Stimulated activated CD4-positive, alpha-beta T cell treated with anti-CD3 and anti-CD28 coated beads, Interleukin-4, amount 100 ng/mL, for 1 hour (primary cell): ENCODE results near the gene RTN4.
"Not testable (repeated sequence)": the region's sequence is repeated elsewhere in the genome, so short reads cannot be mapped to it uniquely, and the experiment has no call there.

Experiments used
- DNase-seq: peaks from one replicate; pipeline ENCODE4 v3.0.0-alpha.2; 2020

RTN4 gene

DNA sequence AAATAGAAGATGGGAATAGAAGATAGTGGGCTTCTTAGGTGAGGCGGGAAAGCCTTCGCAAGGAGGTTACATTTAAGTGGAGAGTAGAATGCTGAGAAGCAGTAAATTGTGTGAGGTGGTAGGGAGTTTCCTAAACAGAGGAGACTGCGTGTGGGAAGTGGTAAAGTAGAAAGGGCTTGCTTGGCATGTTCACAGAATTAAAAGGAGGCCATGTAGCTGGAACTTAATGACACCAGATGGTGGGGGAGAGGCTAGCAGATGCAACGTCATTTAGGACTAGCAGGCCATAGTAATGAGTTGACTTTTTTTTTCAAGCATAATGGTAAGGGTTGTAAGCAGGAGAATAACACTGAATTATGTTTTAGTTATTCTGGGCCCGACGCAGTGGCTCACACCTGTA is 13.0 kb upstream of the RTN4 start:
- DNase-seq = no peak

DNA sequence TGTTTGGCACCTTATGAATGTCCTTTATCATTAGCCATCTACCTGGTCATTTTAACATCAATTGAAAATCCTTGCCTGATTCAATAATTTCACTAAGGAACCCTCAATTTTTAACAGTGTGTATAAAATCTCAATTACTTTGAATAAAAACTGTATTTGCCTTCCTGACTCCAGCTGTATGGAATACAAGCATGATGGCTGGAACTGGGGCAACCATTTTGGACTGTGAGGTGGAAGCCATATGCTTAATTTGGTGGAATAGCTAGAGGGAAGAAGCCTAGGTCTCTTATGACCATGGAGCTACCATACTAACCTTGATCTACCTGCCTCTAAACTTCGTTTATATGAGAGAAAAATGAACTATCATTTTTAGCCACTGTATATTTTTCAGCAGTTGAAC is 12.5 kb upstream of the RTN4 start:
- no peak for DNase-seq

DNA sequence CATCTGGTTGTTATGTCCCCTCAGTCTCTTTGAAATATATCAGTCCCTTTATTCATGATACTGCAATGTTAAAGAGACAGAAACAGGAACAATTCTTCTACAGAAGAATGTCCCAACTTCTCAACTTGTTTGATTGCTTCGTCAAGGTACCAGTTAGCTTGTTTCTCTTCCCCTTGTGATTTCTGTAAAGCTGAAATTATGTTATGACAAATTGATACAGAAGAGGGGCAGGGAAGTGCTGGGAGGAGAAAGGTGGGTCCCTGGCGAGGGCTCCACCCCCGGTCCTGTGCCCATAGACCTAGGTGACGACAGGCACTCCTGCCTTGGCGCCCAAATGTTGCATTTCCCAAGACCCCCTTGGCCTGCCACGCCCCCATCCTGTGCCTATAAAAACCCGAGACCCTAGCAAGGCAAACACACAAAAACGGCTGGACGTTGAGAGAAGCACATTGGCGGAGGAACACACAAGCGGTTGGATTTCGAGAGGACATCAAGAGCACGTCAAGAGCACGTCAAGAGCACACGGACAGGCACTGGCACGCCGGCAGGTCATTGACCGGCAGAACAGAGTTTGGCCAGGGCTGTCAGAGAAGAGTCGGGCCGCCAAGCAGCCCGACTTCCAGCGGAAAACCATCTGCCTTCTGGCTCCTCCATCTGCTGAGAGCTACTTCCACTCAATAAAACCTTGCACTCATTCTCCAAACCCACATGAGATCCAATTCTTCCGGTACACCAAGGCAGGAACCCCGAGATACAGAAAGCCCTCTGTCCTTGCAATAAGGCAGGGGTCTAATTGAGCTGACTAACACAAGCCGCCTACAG is 11.5 kb upstream of the RTN4 start:
- no peak for DNase-seq

DNA sequence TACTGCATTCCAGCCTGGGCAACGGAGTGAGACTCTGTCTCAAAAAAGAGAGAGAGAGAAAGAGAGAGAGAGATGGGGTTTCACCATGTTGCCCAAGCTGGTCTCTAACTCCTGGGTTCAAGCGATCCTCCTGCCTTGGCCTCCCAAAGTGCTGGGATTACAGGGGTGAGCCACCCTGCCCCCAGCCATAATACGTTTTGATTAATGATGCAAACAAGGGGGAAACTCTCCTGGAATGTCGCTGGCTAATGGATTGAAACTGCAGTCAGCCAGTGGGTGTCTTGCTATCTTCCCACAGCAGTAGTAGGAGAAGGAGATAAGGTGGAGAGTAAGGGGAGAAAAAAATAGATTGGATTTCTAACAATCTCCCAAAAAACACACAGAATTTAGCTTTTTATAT is 9.5 kb upstream of the RTN4 start:
- DNase-seq = no peak

DNA sequence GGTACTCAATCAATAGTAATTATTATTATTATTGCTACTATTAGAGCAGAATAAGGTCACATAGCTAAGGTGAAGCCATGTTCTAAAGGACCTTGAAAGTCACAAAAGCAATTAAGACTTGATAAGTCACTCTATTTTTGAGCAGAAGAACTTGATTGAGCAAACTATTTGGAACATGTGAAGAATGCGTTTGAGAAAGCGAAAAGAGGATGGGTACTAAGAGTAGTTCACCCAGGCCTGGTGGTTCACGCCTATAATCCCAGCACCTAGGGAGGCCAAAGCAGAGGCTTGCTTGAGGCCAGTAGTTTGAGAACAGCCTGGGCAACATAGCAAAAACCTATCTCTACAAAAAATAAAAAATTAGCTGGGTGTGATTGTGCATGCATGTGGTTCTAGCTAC is 7.2 kb upstream of the RTN4 start:
- no peak for DNase-seq

DNA sequence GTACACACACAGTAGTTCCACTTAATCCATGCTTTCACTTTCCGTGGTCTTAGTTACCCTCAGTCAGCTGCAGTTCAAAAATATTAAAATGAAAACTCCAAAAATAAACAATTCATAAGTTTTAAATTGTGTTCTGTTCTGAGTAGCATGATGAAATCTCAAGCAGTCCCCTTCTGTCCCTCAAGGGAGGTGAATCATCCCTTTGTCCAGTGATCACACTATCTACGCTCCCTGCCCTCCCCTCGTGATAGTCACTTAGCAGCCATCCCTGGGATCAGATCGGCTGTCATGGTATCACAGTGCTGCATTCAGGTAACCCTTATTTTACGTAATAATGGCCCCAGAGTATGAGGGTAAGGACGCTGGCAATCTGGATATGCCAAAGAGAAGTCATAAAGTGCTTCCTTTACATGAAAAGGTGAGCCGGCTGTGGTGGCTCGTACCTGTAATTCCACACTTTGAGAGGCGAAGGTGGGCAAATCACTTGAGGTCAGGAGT is 5.8 kb upstream of the RTN4 start:
- DNase-seq = no peak

DNA sequence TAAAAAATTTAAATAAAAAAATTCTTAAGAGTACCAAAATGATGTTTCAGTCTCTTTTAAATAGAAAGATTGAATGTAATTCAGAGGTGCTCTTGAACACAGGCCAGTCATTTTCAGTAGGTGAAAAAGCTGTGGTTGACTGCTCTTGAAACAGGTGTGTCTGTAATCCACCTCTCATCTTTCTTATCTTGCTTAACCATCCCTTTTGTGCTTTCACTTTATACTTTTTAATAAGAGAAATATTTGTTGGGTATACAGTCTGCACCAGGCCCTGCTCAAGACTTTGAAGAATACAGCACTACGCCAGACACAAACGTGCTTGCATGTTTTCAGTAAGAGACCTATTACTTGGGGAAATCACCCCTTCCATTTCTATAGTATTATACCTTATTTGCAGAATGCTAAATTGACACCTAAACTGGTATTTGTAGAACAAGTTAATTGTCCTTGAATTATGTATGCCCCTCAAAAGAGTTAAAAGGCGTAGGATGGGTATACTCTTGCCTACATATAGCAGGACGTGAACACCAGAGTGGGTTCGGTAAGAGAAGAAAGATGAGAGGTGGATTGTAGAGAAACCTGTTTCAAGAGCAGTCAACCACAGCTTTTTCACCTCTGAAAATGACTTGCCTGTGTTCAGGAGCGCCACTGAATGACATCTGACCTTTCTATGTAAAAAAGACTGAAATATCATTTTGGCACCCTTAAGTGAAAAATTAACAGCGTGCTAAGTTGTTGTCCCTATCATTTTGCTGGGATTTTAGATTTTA is 4.0 kb upstream of the RTN4 start:
- DNase-seq = no peak

DNA sequence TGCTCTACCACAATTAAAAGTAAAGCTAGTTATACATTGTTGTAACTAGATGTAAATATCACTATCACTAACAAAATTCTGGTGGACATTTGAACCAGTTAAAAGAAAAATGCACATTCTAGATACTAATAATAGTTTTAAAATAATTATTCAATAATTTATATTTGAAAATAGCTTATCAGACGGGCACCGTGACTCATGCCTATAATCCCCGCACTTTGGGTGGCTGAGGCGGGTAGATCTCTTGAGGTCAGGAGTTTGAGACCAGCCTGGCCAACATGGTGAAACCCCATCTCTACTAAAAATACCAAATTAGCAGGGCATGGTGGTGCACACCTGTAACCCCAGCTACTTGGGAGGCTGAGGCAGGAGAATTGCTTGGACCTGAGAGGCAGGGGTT is 3.0 kb upstream of the RTN4 start:
- DNase-seq = not testable (repeated sequence)

DNA sequence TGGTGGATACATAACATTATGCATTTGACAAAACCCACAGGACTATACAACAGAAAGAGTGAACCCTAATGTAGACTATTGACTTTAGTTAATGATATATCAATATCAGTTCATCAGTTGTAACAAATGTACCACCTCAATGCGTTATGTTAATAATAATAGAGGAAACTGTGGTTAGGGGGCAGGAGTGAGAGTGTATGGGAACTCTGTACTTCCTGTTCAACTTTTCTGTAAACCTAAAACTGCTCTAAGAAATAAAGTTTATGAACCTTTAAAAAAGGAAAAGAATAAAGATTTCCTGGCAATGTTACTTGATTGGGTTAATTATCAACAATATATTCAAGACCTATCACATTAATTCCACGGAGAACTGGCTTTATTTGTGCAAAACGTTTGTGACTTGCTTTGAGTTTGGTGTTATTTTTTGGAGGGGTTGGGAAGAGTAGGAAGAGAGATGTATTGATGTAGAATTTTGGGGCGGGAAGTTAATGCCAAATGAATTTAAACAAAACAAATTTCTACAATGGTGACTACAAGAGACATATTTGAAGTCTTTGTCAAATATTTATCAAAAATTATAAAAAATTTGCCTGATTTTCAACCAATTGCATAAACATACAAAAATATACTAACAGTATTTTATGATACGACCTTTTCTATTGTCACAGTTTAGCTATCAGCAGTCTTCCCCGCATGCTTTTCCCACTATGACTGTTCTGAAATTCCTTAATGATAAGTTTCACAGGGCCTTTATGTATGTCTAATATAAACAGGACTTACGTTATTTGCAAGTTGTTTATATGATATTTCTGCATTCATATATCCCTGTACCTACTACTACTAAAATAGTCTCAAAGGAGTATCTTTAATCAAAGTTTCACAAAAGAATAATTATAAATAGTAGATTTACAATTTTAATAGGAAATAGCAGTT is 2.1 kb upstream of the RTN4 start:
- DNase-seq = no peak

DNA sequence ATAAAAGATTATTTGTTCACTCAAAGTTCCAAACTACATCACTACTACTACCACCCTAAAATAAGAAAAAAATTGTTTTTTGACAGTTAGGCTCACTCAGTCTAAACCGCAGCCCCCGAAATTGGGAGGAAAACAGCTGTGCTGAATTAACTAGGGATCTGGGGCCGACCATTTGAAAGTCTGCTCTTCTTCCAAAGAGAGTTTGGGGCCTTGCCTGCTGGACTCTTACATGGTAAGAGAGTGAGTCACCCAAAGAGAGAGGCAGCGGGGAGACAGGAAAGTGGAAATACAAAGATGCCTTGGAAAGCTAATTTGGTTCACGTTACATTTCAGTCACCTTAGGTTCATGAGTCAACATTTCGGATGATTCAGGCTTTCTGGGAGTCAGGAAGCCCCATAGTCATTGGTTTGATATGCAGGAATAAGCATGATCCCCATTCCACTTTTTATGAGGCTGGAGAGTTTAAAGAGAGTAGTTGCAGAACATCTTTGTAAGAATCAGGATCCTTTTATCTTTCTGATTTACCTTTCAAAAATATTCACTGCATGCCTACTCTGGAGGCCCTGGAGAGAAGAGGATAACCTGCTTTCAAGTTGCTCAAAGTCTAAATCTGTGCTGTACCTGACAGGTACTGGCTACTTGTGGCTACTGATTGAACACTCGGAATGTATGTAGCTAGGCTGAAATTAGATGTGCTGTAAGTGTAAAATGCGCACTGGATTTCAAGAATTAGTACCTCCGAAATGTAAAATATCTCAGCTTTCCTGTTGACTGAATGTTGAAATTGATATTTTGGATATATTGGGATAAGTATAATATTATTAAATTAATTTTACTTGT is 995 bp upstream of the RTN4 start:
- DNase-seq = no peak

DNA sequence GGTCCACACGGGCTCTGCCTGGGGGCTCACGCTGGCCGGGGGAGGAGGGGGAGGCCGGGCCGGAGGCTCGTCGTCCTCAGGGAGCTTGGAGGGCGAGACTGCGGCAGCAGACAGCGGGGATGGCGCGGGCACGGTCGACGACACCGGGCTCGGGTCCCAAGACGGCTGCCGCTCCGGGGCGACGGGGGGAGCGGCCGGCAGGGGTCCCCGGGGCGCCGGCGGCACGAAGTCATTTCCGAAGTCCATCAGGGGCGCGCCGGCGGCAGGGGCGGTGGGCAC is 491 bp downstream of the RTN4 start:
- no peak for DNase-seq

DNA sequence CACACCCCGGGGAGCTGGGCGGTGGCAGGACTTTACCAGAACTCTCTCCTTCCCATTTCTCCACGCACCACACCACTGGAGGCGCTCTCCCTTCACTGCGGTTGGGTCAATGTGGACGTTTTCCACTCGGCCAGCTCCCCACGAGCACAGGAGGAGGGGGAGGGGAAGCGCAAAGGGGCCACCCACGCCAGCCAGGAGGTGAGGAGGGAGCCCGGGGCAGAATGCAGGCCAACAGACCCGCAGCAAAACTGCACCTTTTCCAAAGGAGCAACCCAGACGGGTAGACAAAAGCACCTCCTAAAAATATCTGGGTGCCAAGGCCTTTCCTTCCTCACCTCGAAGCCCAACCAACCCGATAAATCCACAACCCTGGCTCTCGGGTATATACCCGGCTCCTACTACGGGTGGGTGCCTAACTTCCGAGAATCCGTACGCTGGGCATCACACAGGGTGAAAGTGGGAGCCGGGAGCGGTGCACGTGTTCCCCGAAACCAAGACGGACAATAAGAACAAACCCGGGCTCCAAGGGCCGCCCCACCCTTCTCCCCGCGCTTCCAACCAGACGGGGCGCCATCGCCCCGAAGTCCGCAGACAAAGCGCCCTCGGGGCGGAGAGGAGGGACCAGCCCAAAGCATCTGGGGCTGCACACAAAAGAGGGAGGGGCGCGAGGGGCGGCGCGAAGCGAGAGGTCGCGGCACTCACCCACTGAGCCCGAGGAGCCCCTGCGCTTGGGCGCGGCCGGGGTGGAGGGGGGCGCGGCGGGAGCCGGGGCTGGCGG is 1.0 kb downstream of the RTN4 start:
- DNase-seq = peak; percentile 61

DNA sequence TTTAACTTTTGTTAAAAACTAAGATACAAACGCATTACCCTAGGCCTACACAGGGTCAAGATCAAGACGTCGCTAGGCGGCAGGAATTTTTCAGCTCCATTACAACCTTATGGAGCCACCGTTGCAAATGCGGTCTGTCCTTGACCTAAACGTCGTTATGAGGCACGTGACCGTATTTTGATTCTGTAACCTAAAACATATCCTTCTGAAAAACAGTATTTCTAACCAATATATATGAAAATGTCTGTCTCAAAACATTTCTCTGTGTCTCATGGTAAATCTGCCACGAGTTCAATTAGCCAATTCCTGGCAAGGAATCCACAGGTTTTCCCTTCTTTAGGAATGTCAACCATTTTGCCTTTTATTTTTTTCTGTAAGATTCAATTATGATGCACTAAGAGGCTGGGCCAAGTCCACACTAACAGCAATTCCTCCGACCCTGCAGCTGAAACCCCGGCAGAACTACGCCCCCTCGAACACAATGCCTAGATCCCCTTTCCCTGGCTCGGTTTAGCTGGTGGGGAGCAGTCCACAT is 1.7 kb downstream of the RTN4 start:
- DNase-seq = no peak

DNA sequence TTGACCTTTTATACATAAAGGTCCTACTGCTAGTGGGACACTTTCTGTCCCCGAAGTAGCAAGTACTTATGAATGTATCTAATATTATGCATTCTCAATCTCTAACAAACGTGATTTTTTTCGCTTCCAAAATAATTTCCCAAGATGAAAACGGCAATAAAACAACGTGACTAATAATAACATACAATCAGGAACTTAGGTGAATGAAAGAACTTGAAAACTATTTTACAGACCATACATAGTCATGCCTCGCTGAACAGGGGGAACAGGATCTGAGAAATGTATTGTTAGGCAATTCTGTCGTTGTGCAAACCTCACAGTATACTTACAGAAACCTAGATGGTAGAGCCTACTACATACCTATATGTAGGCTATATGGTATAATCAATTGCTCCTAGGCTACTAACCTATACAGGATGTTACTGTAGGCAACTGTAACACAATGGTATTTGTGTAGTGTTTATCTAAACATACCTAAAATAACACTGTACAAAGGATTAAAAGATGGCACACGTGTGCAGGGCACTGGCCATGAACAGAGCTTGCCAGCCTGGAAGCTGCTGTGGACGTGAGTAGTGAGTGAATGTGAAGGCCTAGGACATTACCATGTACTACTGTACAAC is 2.5 kb downstream of the RTN4 start:
- DNase-seq = no peak

DNA sequence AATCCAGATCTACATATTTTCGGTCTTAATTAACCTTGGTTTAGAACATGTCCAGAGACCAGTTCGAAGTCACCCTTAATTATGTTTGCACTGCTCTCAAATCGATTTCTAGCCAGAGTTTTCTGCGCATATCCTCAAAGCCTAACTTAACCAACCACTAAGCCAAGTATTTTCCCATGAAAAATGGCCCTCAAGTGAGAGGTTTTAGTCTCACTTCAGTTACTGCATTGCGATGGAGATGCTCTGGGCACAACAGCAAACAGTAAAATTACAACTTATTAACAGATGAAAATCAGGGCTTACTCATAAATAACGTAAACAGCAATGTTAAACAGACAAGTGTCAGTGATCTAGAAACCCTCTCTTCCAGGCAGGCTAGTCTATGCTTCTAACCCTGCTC is 4.5 kb downstream of the RTN4 start:
- DNase-seq = no peak

DNA sequence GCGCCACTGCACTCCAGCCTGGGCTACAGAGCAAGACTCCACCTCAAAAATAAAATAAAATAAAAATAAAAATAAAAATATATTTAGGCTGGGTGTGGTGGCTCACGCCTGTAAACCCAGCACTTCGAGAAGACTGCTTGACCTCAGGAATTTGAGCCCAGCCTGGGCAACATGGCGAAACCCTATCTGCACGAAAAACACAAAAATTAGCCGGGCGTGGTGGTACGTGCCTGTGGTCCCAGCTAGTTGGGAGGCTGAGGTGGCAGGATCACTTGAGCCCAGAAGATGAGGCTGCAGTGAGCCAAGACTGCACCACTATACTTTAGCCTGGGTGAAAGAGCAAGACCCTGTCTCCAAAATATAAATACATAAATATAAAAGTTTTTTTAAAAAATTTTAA is 6.4 kb downstream of the RTN4 start:
- no peak for DNase-seq

DNA sequence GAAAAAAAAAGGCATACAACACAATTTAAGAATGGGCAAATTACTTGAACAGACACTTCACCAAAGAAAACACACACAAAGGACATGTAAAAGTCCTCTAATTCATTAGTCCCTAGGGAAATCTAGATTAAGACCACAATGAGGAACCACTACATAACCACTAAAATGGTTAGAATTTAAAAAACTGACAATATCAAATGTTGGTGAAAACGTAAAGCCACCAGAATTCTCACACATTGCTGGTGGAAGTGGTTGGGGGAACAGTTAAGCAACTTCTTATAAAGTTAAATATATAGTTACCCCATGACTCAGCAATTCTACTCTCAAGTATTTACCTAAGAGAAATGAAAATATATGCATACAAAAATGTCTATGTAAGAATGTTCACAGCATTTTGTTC is 11.8 kb downstream of the RTN4 start:
- DNase-seq = no peak

DNA sequence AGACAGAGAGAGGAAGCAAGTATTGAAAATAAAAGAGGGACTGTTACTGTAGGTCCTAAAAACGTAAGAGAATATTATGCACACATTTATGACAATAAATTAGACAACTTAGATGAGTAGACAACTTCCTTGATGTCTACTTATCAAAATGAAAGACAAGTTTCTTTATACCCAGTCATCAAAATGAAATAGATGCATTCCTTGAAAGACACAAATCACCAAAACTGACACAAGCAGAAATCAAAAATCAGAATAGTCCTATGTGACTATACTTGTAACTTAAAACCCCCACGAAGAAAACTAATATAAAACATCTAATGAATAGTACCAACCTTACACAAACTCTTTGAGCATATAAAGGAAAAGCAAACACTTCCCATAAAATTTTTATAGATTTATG is 14.5 kb downstream of the RTN4 start:
- no peak for DNase-seq

DNA sequence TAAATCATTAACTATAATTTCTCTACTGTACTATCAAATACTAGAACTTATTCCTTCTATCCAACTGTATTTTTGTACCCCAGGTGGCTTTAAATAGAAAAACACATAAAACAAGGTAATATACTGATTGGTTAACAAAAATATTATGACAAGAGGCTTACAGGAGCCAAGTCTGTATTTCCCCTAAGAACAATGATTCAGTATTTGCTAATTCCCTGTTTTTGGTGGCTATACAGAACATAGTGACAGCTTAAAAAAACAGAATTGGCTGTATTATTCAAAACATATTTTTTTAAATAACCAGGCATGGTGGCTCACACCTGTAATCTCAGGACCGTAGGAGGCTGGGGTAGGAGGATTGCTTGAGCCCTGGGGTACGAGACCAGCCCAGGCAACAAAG is 16.3 kb downstream of the RTN4 start:
- DNase-seq = no peak

DNA sequence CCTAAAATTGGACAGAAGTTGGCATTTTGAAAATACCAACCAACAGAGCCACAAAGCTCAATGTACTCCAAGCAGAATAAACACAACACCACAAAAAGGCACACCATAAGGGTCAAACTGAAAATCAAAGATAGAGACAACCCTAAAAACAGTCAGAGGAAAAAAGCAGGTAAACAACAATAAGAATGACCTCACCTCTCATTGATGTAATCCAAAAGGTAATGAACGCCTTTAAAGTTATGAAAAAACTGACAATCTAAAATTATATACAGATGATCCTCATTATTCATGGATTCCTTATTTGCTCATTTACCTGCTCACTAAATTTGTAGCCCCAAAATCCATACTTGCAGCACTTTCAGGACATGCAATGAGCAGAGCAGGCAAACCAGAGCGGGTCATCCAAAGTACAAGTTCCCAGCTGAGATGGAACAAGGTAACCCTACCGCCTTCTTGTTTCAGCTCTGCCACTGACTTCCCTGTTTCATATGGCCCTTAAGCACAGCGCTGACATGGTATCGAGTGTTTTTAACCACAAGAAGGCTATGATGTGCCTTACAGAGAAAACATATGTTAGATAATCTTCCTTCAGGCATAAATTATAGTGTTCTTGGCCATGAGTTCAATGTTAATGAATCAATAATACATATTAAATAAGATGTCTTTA is 17.0 kb downstream of the RTN4 start:
- no peak for DNase-seq
